ENCODE results near the gene MEF2B. TPM values are rescaled to one million over a fixed set of nuclear protein-coding genes. Genes with fewer than 3 reads are reported as not detected.
A peak's percentile ranks its signal among the peaks of the same experiment; 100 is the strongest.

Gene MEF2B
- total and polyA plus RNA-seq, 2 experiments from 2014 or later: 7.4 to 8.3 TPM

DNA sequence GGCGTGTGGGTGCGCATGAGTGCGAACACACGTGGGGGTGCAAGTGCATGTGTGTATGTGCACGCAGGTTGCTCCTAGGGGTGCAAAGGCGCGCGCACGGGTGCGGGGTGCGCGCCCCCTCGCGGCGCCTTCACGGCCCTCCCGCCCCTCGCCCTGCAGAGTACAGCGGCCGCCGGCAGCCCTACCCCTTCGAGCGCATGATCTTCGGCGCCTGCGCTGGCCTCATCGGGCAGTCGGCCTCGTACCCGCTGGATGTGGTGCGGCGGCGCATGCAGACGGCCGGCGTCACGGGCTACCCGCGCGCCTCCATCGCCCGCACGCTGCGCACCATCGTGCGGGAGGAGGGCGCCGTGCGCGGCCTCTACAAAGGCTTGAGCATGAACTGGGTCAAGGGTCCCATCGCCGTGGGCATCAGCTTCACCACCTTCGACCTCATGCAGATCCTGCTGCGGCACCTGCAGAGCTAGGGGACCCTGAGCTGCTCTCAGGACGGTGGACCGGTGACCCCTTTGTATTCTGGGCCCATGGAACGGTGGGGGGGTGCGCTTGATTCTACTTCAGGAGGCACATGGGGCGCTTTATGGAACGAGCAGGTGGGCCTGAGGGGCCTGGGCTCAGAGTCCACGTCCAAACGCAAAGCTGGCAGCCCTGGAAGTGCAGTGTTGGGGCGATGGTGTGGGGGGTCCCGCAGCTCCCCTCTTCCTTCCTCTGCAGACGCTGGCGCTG, 59.5 kb downstream of the MEF2B start:
- peaks cover 40% of the 10 kb centered on the region for H3K27me3 Mint-ChIP-seq (ENCODE audit: insufficient read depth, low read depth, poor library complexity)
- Histone ChIP-seq H3K79me2 (replicated peaks; ENCODE audit: insufficient read depth) (no peaks in the 10 kb centered on the region), H3F3A (replicated peaks; ENCODE audit: low read depth) (peaks cover 18% of the 10 kb centered on the region; the same call in 1 of the 2 replicates), H3K27ac (ENCODE audit: low read depth) (no peak overlapping the region), H3K9me2 (ENCODE audit: insufficient read depth) (no peaks in the 10 kb centered on the region), H4K20me1 (replicated peaks; ENCODE audit: insufficient read depth) (no peaks in the 10 kb centered on the region), H3K27me3 (ENCODE audit: insufficient read depth) (peaks cover 6% of the 10 kb centered on the region; the same call in 1 of the 2 replicates), H2AFZ (peak overlapping the region; percentile 96), H3K4me2 (peak overlapping the region; percentile 92), H3K4me1 (ENCODE audit: insufficient read depth) (peaks cover 26% of the 10 kb centered on the region), H3K4me3 (peak overlapping the region; percentile 65), H3K36me3 (ENCODE audit: insufficient read depth) (no peaks in the 10 kb centered on the region)
- no peaks in the 10 kb centered on the region for H3K9me3 Mint-ChIP-seq
- ATAC-seq (peak; percentile 75), DNase-seq (ENCODE audit: low spot score) (peak; percentile 87)
- TF ChIP-seq, protein P1, sequence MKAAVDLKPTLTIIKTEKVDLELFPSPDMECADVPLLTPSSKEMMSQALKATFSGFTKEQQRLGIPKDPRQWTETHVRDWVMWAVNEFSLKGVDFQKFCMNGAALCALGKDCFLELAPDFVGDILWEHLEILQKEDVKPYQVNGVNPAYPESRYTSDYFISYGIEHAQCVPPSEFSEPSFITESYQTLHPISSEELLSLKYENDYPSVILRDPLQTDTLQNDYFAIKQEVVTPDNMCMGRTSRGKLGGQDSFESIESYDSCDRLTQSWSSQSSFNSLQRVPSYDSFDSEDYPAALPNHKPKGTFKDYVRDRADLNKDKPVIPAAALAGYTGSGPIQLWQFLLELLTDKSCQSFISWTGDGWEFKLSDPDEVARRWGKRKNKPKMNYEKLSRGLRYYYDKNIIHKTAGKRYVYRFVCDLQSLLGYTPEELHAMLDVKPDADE (IDR thresholded peaks at IDR 0.05): no peak
- TF ChIP-seq ZNF114 (CRISPR knock-in tag; IDR thresholded peaks at IDR 0.05): no peak
- TF ChIP-seq, protein P2, sequence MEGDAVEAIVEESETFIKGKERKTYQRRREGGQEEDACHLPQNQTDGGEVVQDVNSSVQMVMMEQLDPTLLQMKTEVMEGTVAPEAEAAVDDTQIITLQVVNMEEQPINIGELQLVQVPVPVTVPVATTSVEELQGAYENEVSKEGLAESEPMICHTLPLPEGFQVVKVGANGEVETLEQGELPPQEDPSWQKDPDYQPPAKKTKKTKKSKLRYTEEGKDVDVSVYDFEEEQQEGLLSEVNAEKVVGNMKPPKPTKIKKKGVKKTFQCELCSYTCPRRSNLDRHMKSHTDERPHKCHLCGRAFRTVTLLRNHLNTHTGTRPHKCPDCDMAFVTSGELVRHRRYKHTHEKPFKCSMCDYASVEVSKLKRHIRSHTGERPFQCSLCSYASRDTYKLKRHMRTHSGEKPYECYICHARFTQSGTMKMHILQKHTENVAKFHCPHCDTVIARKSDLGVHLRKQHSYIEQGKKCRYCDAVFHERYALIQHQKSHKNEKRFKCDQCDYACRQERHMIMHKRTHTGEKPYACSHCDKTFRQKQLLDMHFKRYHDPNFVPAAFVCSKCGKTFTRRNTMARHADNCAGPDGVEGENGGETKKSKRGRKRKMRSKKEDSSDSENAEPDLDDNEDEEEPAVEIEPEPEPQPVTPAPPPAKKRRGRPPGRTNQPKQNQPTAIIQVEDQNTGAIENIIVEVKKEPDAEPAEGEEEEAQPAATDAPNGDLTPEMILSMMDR (conservative IDR thresholded peaks at IDR 0.05; ENCODE audit: low read depth in 2 of 2): peak; percentile 50 to 78
- no peak for TF ChIP-seq EZH2phosphoT487 (IDR thresholded peaks at IDR 0.05; ENCODE audit: unreplicated experiment)
- no peak for TF ChIP-seq ZNF331 (CRISPR knock-in tag; IDR thresholded peaks at IDR 0.05; ENCODE audit: low read depth)
- TF ChIP-seq POLR2AphosphoS5 (IDR thresholded peaks at IDR 0.05; ENCODE audit: low read depth): peak; percentile 71
- no peak overlapping the region for H3K27ac Mint-ChIP-seq
- H3K4me3 Mint-ChIP-seq: peak overlapping the region; percentile 60
- peaks cover 4% of the 10 kb centered on the region; the same call in 2 of the 3 replicates for H3K36me3 Mint-ChIP-seq (ENCODE audit: low read depth)
- H3K4me1 Mint-ChIP-seq: peaks cover 35% of the 10 kb centered on the region

DNA sequence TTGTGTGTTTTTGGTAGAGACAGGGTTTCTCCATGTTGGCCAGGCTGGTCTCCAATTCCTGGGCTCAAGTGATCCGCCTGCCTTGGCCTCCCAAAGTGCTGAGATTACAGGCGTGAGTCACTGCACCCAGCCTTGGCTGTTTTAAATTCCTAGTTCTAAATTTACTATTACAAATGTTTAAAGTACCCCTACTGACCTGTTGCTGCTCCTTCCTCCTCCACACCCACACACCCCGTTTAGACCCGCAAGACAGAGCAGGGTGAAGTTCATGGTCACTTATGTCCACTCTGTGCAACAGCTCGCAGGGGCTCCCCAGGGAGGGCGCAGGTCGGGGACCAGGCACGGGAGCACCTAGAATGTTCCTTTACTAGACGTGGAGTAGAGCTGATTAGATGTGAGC, 60.5 kb downstream of the MEF2B start:
- ATAC-seq: no peak
- no peaks in the 10 kb centered on the region for H4K20me1 ChIP-seq (replicated peaks; ENCODE audit: insufficient read depth)
- no peak overlapping the region for H3K4me3 ChIP-seq
- Mint-ChIP-seq H3K4me1 (peaks cover 42% of the 10 kb centered on the region), H3K4me3 (no peak overlapping the region), H3K36me3 (ENCODE audit: low read depth) (peaks cover 4% of the 10 kb centered on the region; the same call in 2 of the 3 replicates), H3K27me3 (ENCODE audit: insufficient read depth, low read depth, poor library complexity) (peaks cover 40% of the 10 kb centered on the region), H3K9me3 (no peaks in the 10 kb centered on the region), H3K27ac (no peak overlapping the region)
- H3K27me3 ChIP-seq (ENCODE audit: insufficient read depth): peaks cover 6% of the 10 kb centered on the region; the same call in 1 of the 2 replicates
- H3K4me2 ChIP-seq: no peak overlapping the region
- no peak overlapping the region for H2AFZ ChIP-seq
- TF ChIP-seq, protein P1 (IDR thresholded peaks at IDR 0.05): no peak
- TF ChIP-seq JUNB (IDR thresholded peaks at IDR 0.05; ENCODE audit: unreplicated experiment) (no peak), NANOG (IDR thresholded peaks at IDR 0.05; ENCODE audit: borderline replicate concordance) (no peak), STAT1 (IDR thresholded peaks at IDR 0.05; ENCODE audit: unreplicated experiment) (no peak), POLR2AphosphoS5 (IDR thresholded peaks at IDR 0.05; ENCODE audit: low read depth) (no peak), ZNF331 (CRISPR knock-in tag; IDR thresholded peaks at IDR 0.05; ENCODE audit: low read depth) (no peak)
- TF ChIP-seq, protein P3, sequence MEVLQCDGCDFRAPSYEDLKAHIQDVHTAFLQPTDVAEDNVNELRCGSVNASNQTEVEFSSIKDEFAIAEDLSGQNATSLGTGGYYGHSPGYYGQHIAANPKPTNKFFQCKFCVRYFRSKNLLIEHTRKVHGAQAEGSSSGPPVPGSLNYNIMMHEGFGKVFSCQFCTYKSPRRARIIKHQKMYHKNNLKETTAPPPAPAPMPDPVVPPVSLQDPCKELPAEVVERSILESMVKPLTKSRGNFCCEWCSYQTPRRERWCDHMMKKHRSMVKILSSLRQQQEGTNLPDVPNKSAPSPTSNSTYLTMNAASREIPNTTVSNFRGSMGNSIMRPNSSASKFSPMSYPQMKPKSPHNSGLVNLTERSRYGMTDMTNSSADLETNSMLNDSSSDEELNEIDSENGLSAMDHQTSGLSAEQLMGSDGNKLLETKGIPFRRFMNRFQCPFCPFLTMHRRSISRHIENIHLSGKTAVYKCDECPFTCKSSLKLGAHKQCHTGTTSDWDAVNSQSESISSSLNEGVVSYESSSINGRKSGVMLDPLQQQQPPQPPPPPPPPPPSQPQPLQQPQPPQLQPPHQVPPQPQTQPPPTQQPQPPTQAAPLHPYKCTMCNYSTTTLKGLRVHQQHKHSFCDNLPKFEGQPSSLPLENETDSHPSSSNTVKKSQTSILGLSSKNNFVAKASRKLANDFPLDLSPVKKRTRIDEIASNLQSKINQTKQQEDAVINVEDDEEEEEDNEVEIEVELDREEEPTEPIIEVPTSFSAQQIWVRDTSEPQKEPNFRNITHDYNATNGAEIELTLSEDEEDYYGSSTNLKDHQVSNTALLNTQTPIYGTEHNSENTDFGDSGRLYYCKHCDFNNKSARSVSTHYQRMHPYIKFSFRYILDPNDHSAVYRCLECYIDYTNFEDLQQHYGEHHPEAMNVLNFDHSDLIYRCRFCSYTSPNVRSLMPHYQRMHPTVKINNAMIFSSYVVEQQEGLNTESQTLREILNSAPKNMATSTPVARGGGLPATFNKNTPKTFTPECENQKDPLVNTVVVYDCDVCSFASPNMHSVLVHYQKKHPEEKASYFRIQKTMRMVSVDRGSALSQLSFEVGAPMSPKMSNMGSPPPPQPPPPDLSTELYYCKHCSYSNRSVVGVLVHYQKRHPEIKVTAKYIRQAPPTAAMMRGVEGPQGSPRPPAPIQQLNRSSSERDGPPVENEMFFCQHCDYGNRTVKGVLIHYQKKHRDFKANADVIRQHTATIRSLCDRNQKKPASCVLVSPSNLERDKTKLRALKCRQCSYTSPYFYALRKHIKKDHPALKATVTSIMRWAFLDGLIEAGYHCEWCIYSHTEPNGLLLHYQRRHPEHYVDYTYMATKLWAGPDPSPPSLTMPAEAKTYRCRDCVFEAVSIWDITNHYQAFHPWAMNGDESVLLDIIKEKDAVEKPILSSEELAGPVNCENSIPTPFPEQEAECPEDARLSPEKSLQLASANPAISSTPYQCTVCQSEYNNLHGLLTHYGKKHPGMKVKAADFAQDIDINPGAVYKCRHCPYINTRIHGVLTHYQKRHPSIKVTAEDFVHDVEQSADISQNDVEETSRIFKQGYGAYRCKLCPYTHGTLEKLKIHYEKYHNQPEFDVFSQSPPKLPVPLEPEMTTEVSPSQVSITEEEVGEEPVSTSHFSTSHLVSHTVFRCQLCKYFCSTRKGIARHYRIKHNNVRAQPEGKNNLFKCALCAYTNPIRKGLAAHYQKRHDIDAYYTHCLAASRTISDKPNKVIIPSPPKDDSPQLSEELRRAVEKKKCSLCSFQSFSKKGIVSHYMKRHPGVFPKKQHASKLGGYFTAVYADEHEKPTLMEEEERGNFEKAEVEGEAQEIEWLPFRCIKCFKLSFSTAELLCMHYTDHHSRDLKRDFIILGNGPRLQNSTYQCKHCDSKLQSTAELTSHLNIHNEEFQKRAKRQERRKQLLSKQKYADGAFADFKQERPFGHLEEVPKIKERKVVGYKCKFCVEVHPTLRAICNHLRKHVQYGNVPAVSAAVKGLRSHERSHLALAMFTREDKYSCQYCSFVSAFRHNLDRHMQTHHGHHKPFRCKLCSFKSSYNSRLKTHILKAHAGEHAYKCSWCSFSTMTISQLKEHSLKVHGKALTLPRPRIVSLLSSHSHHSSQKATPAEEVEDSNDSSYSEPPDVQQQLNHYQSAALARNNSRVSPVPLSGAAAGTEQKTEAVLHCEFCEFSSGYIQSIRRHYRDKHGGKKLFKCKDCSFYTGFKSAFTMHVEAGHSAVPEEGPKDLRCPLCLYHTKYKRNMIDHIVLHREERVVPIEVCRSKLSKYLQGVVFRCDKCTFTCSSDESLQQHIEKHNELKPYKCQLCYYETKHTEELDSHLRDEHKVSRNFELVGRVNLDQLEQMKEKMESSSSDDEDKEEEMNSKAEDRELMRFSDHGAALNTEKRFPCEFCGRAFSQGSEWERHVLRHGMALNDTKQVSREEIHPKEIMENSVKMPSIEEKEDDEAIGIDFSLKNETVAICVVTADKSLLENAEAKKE (CRISPR knock-in tag; IDR thresholded peaks at IDR 0.05): no peak
- no peak for DNase-seq (ENCODE audit: low spot score)
- no peaks in the 10 kb centered on the region for H3K79me2 ChIP-seq (replicated peaks; ENCODE audit: insufficient read depth)
- no peaks in the 10 kb centered on the region for H3K36me3 ChIP-seq (ENCODE audit: insufficient read depth)
- H3K4me1 ChIP-seq (ENCODE audit: insufficient read depth): peaks cover 31% of the 10 kb centered on the region
- H3K9me2 ChIP-seq (ENCODE audit: insufficient read depth): no peaks in the 10 kb centered on the region
- H3K27ac ChIP-seq (ENCODE audit: low read depth): no peak overlapping the region
- H3F3A ChIP-seq (replicated peaks; ENCODE audit: low read depth): peaks cover 23% of the 10 kb centered on the region; the same call in 1 of the 2 replicates
